Spleen (tissue), 7 donors: ENCODE data around the gene ZNF609.

Source experiments
- POLR2AphosphoS5 ChIP-seq, 3 donors: sonication (generic); formaldehyde crosslinking; IDR thresholded peaks; one replicate each; pipeline ENCODE4 v1.5.1; 2017; ENCODE audit warnings: antibody characterized with exemption in 3 of 3
- TF ChIP-seq, protein P1 (sequence below), 11 experiments: fragments of 200-600 bp in 7 of 11; fragments of 450-650 bp in 4 of 11; sonication (generic) in 4 of 11; IDR thresholded peaks in 8 of 11; conservative IDR thresholded peaks in 3 of 11; 1 replicate in 7 of 11; 2 replicates in 4 of 11; pipeline versions ENCODE4 v1.4.0 to v1.8.0; 2016 to 2021; ENCODE audit warnings: antibody characterized with exemption in 11 of 11, inconsistent platforms in 4 of 11, mild to moderate bottlenecking in 1 of 11
- donor health status: DM: no; HTN: no; CAD: no; lungs with moderate emphysema.
- donor health status: DM: no; HTN: no; CAD: no.
- donor health status: DM: no; HTN: no; CAD: no.

DNA sequence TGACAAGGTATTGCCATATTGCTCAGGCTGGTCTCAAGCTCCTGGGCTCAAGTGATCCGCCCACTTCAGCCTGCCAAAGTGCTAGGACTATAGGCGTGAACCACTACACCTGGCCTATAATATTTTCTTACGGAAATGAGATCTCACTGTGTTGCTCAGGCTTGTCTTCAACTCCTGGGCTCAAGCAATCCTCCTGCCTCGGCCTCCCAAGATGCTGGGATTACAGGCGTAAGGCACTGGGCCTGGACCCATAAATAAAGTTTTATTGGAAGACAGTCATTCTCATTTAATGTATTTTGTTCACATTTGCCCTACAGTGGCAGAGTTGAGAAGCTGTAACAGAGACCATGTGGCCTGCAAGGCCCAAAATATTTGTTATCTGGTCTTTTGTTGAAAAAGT, 173.0 kb downstream of the ZNF609 start:
- TF ChIP-seq, protein P1, sequence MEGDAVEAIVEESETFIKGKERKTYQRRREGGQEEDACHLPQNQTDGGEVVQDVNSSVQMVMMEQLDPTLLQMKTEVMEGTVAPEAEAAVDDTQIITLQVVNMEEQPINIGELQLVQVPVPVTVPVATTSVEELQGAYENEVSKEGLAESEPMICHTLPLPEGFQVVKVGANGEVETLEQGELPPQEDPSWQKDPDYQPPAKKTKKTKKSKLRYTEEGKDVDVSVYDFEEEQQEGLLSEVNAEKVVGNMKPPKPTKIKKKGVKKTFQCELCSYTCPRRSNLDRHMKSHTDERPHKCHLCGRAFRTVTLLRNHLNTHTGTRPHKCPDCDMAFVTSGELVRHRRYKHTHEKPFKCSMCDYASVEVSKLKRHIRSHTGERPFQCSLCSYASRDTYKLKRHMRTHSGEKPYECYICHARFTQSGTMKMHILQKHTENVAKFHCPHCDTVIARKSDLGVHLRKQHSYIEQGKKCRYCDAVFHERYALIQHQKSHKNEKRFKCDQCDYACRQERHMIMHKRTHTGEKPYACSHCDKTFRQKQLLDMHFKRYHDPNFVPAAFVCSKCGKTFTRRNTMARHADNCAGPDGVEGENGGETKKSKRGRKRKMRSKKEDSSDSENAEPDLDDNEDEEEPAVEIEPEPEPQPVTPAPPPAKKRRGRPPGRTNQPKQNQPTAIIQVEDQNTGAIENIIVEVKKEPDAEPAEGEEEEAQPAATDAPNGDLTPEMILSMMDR (IDR thresholded peaks at IDR 0.05 in 8 of 11, conservative IDR thresholded peaks at IDR 0.05 in 3 of 11) = no peak
- TF ChIP-seq POLR2AphosphoS5 (IDR thresholded peaks at IDR 0.05) = no peak
